Thymus (tissue), 11 donors: ENCODE measurements around the gene SPC25. TPM values are rescaled to one million over a fixed set of nuclear protein-coding genes. Genes with fewer than 3 reads are reported as not detected.

Experiments
- DNase-seq, 9 donors: peaks; one replicate each; pipeline ENCODE4 v3.0.0-alpha.2; 2013; ENCODE audit warnings: low spot score in 9 of 9, low read depth in 6 of 9, missing footprints in 1 of 9
- H3K27ac ChIP-seq, 2 donors: one replicate each; pipeline ENCODE4 v1.5.1; 2013; ENCODE audit warnings: control low read depth in 1 of 2, low read depth in 1 of 2, low read length in 1 of 2, mild to moderate bottlenecking in 1 of 2, moderate library complexity in 1 of 2
- H3K27me3 ChIP-seq, 2 donors: one replicate each; pipeline ENCODE4 v1.5.1; 2013; ENCODE audit warnings: low read length in 1 of 2; ENCODE audit not compliant: control insufficient read depth in 2 of 2, insufficient read depth in 1 of 2
- H3K36me3 ChIP-seq, 2 donors: one replicate each; pipeline ENCODE4 v1.5.1; 2013; ENCODE audit warnings: low read length in 1 of 2, mild to moderate bottlenecking in 1 of 2, moderate library complexity in 1 of 2; ENCODE audit not compliant: control insufficient read depth in 2 of 2, insufficient read depth in 2 of 2
- H3K4me1 ChIP-seq, 2 donors: one replicate each; pipeline ENCODE4 v1.5.1; 2013; ENCODE audit warnings: low read length in 2 of 2; ENCODE audit not compliant: control insufficient read depth in 2 of 2, insufficient read depth in 2 of 2
- H3K4me3 ChIP-seq, 2 donors: one replicate each; pipeline ENCODE4 v1.5.1; 2013; ENCODE audit warnings: low read length in 2 of 2, control low read depth in 1 of 2, mild to moderate bottlenecking in 1 of 2
- H3K9me3 ChIP-seq, 2 donors: one replicate each; pipeline ENCODE4 v1.5.1; 2013; ENCODE audit warnings: low read length in 1 of 2, mild to moderate bottlenecking in 1 of 2; ENCODE audit not compliant: control insufficient read depth in 2 of 2, insufficient read depth in 1 of 2
- whole genome bisulfite sequencing: extraction: QIAGEN DNeasy Blood & Tissue Kit; methylation state at CpG from one replicate; pipeline ENCODE4 v1.1.7; 2013; 5-methylcytosine and 5-hydroxymethylcytosine counted together
- polyA plus RNA-seq: library from polyadenylated mRNA; stranded (reverse); fragments of 200-250 nt; gene quantifications from one replicate; pipeline ENCODE4 v1.2.3, GENCODE V29; 2013
- total RNA-seq: library from RNA; stranded (reverse); fragments of 120-200 nt; gene quantifications from one replicate; pipeline ENCODE4 v1.2.4, GENCODE V29; 2013
- donor health status: healthy.

Gene SPC25
- total and polyA plus RNA-seq, 2 donors: 1.8 to 16.0 TPM

DNA sequence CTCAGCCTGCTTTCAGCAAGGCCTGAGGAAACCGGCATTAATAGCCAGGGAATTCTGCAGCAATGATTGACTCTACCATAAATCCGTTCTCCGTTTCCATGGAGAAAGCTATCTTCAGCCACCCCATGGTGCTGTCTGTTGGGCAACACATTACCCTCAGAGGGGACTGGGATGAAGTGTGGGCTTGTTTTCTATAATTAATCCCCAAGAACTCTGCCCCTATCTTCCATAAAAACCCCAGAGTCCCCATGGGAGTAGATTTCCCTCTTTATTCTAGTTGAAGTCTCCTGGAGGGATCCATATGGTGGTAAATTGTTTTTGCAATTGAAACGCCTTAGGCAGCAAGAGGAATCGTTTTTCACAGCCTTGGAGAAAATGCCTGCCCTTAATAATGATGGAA is 20.1 kb upstream of the SPC25 start:
- H3K9me3 ChIP-seq: no peaks in the 10 kb centered on the region
- H3K27ac ChIP-seq: no peak overlapping the region
- 93% methylated on average over 5 of the region's 5 CpGs for WGBS
- H3K4me3 ChIP-seq: no peak overlapping the region
- H3K4me1 ChIP-seq: peaks cover 0 to 4% of the 10 kb centered on the region in 2 donors
- H3K36me3 ChIP-seq: no peaks in the 10 kb centered on the region
- DNase-seq: no peak
- H3K27me3 ChIP-seq: peaks cover 2 to 14% of the 10 kb centered on the region in 2 donors

DNA sequence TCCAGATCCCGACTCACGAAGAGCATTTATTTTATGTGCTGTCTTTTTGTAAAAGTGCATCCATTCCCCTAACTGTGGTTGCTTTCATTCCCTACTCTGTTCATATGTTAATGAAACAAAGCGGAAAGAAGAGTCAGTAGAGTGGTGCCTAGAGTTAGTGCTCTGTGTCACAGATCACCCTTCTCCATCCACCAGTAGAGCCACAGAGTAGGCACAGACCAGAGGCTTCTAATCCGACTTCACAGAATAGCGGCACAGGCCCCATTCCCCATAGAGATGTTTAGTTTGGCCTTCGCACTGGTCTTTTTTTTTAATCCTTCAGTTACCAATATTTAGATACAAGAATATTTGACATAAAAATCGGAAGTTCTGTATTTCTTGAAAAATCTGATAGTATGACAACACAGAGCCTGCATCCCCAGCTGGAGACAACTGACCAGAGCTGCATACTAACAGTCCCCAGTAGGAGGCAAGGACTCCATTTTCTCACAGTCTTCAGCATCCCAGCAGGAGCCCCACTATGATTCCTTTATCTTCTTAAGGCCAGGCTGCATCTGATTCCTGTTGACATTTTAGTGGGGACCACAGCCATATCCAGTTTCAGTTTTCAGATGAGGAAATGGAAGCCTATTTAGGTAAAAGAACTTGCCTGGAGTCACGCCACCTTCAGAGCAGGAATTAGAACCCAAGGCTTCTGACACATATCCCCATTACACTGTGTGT is 17.9 kb upstream of the SPC25 start:
- Histone ChIP-seq H3K9me3 (no peaks in the 10 kb centered on the region), H3K27ac (no peak overlapping the region), H3K36me3 (no peaks in the 10 kb centered on the region), H3K4me3 (no peak overlapping the region), H3K4me1 (peaks cover 0 to 4% of the 10 kb centered on the region in 2 donors), H3K27me3 (peaks cover 2 to 12% of the 10 kb centered on the region in 2 donors)
- 97% methylated on average over 8 of the region's 8 CpGs for WGBS
- no peak for DNase-seq

DNA sequence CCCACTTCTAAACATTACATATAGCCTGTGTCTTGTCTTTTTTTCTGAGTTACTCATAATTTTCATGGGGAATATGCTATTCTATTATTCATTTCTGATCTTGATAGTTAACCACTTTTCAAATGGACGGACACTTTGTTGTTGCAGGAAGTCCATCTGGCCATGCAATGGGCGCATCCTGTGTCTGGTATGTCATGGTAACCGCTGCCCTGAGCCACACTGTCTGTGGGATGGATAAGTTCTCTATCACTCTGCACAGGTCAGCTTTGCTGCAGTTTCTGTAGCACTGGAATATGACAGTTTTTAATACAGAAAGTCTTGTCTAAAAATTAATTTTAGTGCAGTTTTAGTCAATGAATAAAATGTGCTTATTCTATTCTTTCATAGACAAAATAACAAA is 14.1 kb upstream of the SPC25 start:
- H3K4me3 ChIP-seq: no peak overlapping the region
- no peaks in the 10 kb centered on the region for H3K36me3 ChIP-seq
- no peak overlapping the region for H3K27ac ChIP-seq
- no peaks in the 10 kb centered on the region for H3K27me3 ChIP-seq
- WGBS: 97% methylated on average over 3 of the region's 3 CpGs
- DNase-seq: no peak
- H3K9me3 ChIP-seq: no peaks in the 10 kb centered on the region
- H3K4me1 ChIP-seq: no peaks in the 10 kb centered on the region

DNA sequence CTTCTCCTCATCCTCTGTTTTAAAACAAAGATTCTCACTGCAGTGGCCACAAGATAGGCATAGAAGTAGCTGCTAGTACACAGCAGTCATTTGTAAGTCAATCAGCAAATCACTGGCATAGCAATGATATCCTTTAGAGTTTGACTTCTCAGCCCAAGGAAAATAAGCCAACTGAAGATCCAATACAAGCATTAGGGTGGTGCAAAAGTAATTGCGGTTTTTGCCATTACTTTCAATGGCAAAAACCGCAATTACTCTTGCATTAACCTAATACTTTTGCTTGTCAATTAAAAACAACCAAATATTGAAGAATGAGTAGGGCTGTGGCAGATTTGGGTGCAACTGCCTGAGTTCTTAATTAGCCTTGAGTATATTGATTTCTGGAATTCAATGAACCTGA is 13.7 kb upstream of the SPC25 start:
- Histone ChIP-seq H3K4me3 (no peak overlapping the region), H3K4me1 (no peaks in the 10 kb centered on the region), H3K27ac (no peak overlapping the region), H3K27me3 (no peaks in the 10 kb centered on the region), H3K36me3 (no peaks in the 10 kb centered on the region), H3K9me3 (no peaks in the 10 kb centered on the region)
- WGBS: over 99% methylated on average over 2 of the region's 2 CpGs
- DNase-seq: no peak

DNA sequence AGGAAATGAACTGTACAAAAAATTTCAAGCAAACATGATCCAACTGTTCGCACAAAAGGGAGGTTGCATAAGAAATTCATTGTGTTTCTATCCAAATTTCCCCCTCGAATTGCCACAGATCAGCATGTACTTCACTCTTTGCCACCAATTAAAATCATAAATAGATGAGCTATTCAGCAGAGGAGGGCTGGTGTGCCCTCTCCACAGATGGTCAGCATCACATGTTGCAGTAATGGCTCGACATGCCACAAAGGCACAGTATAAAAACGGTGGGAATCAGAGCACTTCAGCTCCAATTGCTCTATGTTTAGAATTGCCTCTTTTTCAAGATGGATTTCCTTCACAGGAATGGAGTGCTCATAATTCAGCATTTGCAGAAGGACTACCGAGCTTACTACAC is 10.8 kb upstream of the SPC25 start, which contains the start of gene G6PC2:
Gene G6PC2 (plus strand): TSS at position 289 of the 400 bp plus-strand sequence. CDS start 41 bp downstream, at position 330.
- no peak for DNase-seq

DNA sequence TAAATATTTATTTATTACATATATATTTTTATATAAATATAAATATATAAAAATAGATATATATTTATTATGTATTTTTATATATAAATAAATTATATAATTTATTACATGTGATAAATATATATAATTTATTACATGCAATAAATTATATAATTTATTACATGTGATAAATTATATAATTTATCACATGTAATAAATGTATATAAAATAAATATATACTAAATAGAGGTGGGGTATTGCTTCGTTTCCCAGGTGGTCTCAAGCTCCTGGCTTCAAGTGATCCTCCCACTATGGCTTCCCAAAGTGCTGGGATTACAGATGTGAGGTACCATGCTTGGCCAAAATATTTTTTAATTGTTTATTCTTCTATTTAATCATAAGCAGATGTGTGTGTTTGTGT is 7.2 kb upstream of the SPC25 start:
- 96% methylated on average over 1 of the region's 1 CpG for WGBS
- DNase-seq: no peak
- H3K4me1 ChIP-seq: no peaks in the 10 kb centered on the region
- H3K27me3 ChIP-seq: no peaks in the 10 kb centered on the region
- H3K4me3 ChIP-seq: no peak overlapping the region
- no peak overlapping the region for H3K27ac ChIP-seq
- H3K9me3 ChIP-seq: no peaks in the 10 kb centered on the region
- no peaks in the 10 kb centered on the region for H3K36me3 ChIP-seq

More for the DNA sequence above, 10.8 kb upstream of the SPC25 start, which contains the start of gene G6PC2:
- no peak within 1 kb of the TSS for H3K4me3 ChIP-seq
- 86% methylated on average over 5 of the region's 5 CpGs for WGBS
- H3K27ac ChIP-seq: no peak within 1 kb of the TSS
- H3K27me3 ChIP-seq: no peaks in the 10 kb centered on the region
- H3K4me1 ChIP-seq: no peaks in the 10 kb centered on the region
- H3K36me3 ChIP-seq: no peaks in the 10 kb centered on the region
- H3K9me3 ChIP-seq: no peaks in the 10 kb centered on the region

DNA sequence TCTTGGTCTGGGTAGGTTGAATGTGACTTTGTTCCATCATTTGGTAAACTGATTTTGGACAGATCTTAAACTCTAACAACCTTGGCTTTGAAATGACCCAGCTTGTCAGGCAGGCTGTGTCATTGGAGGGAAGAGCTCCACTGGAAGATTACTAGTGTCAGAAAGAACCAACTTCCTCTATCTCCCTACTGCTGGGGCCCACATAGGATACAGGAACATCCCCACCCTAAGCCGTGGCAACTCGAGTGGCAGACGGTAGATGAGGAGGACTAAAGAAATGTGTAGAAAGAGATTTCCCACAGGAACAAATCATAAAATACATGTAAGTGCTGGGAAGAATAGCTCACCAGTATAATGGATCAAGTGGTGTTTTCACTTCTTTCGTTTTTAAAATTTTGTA is 6.6 kb upstream of the SPC25 start:
- 74% methylated on average over 4 of the region's 4 CpGs for WGBS
- no peaks in the 10 kb centered on the region for H3K36me3 ChIP-seq
- no peak overlapping the region for H3K4me3 ChIP-seq

DNA sequence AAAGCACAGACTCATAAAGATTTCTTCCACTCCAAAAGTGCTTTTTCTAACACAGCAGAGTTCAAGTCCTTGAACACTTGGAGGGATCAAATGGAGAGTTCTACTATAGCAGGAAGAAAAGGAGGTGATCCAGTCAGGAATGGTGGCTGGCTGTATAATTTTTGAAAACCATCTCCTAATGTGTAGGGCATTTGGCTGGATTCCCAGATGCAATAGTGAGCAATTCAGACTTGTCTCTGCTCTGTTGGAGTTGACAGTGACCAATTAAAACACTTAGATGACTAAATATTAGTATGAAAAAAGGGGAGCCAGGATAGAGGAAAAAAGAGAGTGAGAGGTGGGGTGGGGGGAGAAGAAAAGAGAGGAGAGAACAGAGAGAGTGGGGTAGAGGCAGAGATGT is 5.5 kb upstream of the SPC25 start:
- H3K27ac ChIP-seq: no peak overlapping the region
- peaks cover 0 to 1% of the 10 kb centered on the region in 2 donors for H3K4me1 ChIP-seq
- DNase-seq: no peak
- no peak overlapping the region for H3K4me3 ChIP-seq
- H3K27me3 ChIP-seq: no peaks in the 10 kb centered on the region
- no peaks in the 10 kb centered on the region for H3K9me3 ChIP-seq
- no peaks in the 10 kb centered on the region for H3K36me3 ChIP-seq

More for the DNA sequence above, 6.6 kb upstream of the SPC25 start:
- Histone ChIP-seq H3K4me1 (no peaks in the 10 kb centered on the region), H3K27ac (no peak overlapping the region), H3K9me3 (no peaks in the 10 kb centered on the region), H3K27me3 (no peaks in the 10 kb centered on the region)
- DNase-seq: peak in 1 of 9 donors; percentile 5

DNA sequence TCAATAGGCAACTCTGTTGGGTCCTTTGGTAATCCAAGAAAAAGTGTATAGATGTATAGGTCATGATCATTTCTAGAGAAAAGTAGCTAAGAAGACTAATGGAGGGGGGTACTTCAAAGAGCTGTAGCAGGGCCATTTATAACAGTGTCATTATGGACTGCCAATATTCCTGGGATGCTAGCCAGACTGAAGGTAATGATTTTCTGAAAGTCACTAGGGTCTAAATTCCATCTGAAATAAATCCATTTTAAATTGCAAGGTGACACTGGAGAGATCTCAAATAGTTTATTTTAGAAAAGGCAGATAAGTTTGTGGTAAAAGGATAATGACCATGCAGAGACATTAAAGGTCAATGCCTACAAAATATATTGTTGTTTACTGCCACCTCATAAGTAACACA is 4.5 kb upstream of the SPC25 start:
- Histone ChIP-seq H3K4me3 (no peak overlapping the region), H3K4me1 (peaks cover under 1 to 5% of the 10 kb centered on the region in 2 donors), H3K9me3 (no peaks in the 10 kb centered on the region), H3K27ac (no peak overlapping the region), H3K36me3 (no peaks in the 10 kb centered on the region), H3K27me3 (no peaks in the 10 kb centered on the region)
- no peak for DNase-seq
